A549 (cell line): ENCODE results near the gene KLHDC3. TPM values are rescaled to one million over a fixed set of nuclear protein-coding genes. Genes with fewer than 3 reads are reported as not detected.

Experiments used
- ATAC-seq, 2 experiments: fragments of 200-7000 bp in 1 of 2; fragments of >200 bp in 1 of 2; cut with Nextera tagmentation in 1 of 2; cut with Tn5 transposase in 1 of 2; 3 replicates each; pipeline versions ENCODE4 v1.8.0 to v1.9.1; 2018 to 2020; ENCODE audit warnings: mild to moderate bottlenecking in 1 of 2, moderate library complexity in 1 of 2
- CTCF ChIA-PET: fragments of 300-600 bp; sonication (Branson Sonifier 250); formaldehyde crosslinking; extraction: SDS; loops from one replicate; lab custom pipeline; 2021; ENCODE audit warnings: antibody characterized with exemption, inconsistent platforms; lab: Yijun Ruan, JAX
- POLR2A ChIA-PET: fragments of 350-600 bp; formaldehyde crosslinking; extraction: SDS; loops from one replicate; lab custom pipeline; 2021; ENCODE audit warnings: antibody characterized with exemption, inconsistent platforms; lab: Yijun Ruan, JAX
- DNase-seq, 2 experiments: peaks; one replicate each; pipeline versions ENCODE4 v3.0.0 to v3.0.0-alpha.2; 2011 to 2016; ENCODE audit warnings: low read depth in 1 of 2, low spot score in 1 of 2
- FAIRE-seq: peaks from 2 replicates; lab custom pipeline; 2011; peaks lifted over from hg19 to GRCh38; lab: Jason Lieb, UNC
- H3K27ac ChIP-seq, 2 experiments: fragments of >200 bp; sonication (Bioruptor Twin); formaldehyde crosslinking; 3 replicates each; pipeline ENCODE4 v1.5.1; 2016 to 2017
- H3K4me1 ChIP-seq: fragments of >200 bp; sonication (Bioruptor Twin); formaldehyde crosslinking; 3 replicates; pipeline ENCODE4 v1.6.1; 2016
- H3K4me2 ChIP-seq: fragments of >200 bp; sonication (Bioruptor Twin); formaldehyde crosslinking; 3 replicates; pipeline ENCODE4 v1.6.1; 2016
- H3K4me3 ChIP-seq: fragments of >200 bp; sonication (Bioruptor Twin); formaldehyde crosslinking; 3 replicates; pipeline ENCODE4 v1.5.1; 2016
- H3K9me3 ChIP-seq: fragments of >200 bp; sonication (Bioruptor Twin); formaldehyde crosslinking; 3 replicates; pipeline ENCODE4 v1.6.1; 2016
- BHLHE40 ChIP-seq: IDR thresholded peaks from 2 replicates; pipeline ENCODE4 v1.6.1; 2012; ENCODE audit warnings: low read depth, low read length, inconsistent platforms
- CBX2 ChIP-seq: fragments of 200-600 bp; sonication (generic); IDR thresholded peaks from 2 replicates; pipeline ENCODE4 v1.6.1; 2016; ENCODE audit warnings: low read depth, mild to moderate bottlenecking, borderline replicate concordance
- CEBPB ChIP-seq, 2 experiments: fragments of >200 bp in 1 of 2; sonication (Bioruptor Twin) in 1 of 2; formaldehyde crosslinking in 1 of 2; IDR thresholded peaks; 2 replicates each; pipeline ENCODE4 v1.6.1; 2012 to 2016
- CHD2 ChIP-seq: fragments of 150-350 bp; IDR thresholded peaks from 2 replicates; pipeline ENCODE4 v1.6.1; 2014; ENCODE audit warnings: low read length; ENCODE audit not compliant: partially characterized antibody
- CTCF ChIP-seq: fragments of >200 bp; sonication (Bioruptor Twin); formaldehyde crosslinking; IDR thresholded peaks from 3 replicates; pipeline ENCODE4 v1.5.1; 2016
- EP300 ChIP-seq, 2 experiments: fragments of >200 bp; sonication (Bioruptor Twin); formaldehyde crosslinking; IDR thresholded peaks; 2 replicates in 1 of 2; 3 replicates in 1 of 2; pipeline ENCODE4 v1.6.1; 2016 to 2017
- FOSB ChIP-seq: fragments of 250-450 bp; sonication (Bioruptor Pico); IDR thresholded peaks from 2 replicates; pipeline ENCODE4 v1.5.0; 2020; ENCODE audit warnings: mild to moderate bottlenecking, moderate library complexity
- FOSL2 ChIP-seq, 2 experiments: fragments of 450-650 bp in 1 of 2; fragments of >200 bp in 1 of 2; sonication (Bioruptor Twin) in 1 of 2; formaldehyde crosslinking; IDR thresholded peaks; 2 replicates each; pipeline versions ENCODE4 v1.5.0 to v1.6.1; 2016 to 2020; ENCODE audit warnings: mild to moderate bottlenecking in 1 of 2, moderate library complexity in 1 of 2
- HES2 ChIP-seq: fragments of >200 bp; sonication (Bioruptor Twin); formaldehyde crosslinking; IDR thresholded peaks from 2 replicates; pipeline ENCODE4 v1.6.1; 2016
- HMGXB4 ChIP-seq: fragments of 250-450 bp; sonication (Bioruptor Pico); IDR thresholded peaks from 2 replicates; pipeline ENCODE4 v1.5.0; 2021; ENCODE audit warnings: mild to moderate bottlenecking, moderate library complexity, borderline replicate concordance
- HOXB5 ChIP-seq: fragments of 250-450 bp; sonication (Bioruptor Pico); IDR thresholded peaks from 2 replicates; pipeline ENCODE4 v1.5.0; 2020; ENCODE audit warnings: mild to moderate bottlenecking, moderate library complexity
- MAZ ChIP-seq: fragments of 150-350 bp; IDR thresholded peaks from 2 replicates; pipeline ENCODE4 v1.6.1; 2014; ENCODE audit warnings: antibody characterized with exemption, low read depth, low read length, borderline replicate concordance
- NPAS2 ChIP-seq: fragments of 250-450 bp; sonication (Bioruptor Pico); IDR thresholded peaks from 2 replicates; pipeline ENCODE4 v1.8.0; 2022; ENCODE audit warnings: mild to moderate bottlenecking, moderate library complexity, borderline replicate concordance
- PBX3 ChIP-seq: IDR thresholded peaks from 2 replicates; pipeline ENCODE4 v1.6.1; 2012
- PHF8 ChIP-seq: fragments of 200-600 bp; sonication (generic); IDR thresholded peaks from 2 replicates; pipeline ENCODE4 v1.6.1; 2016; ENCODE audit warnings: low read depth, mild to moderate bottlenecking, antibody characterized with exemption, moderate library complexity, borderline replicate concordance
- RAD21 ChIP-seq, 2 experiments: fragments of >200 bp in 1 of 2; sonication (Bioruptor Twin) in 1 of 2; formaldehyde crosslinking in 1 of 2; IDR thresholded peaks in 1 of 2; conservative IDR thresholded peaks in 1 of 2; 2 replicates in 1 of 2; 3 replicates in 1 of 2; pipeline ENCODE4 v1.6.1; 2012 to 2018; ENCODE audit warnings: inconsistent platforms in 1 of 2
- RARB ChIP-seq: fragments of 250-450 bp; sonication (Bioruptor Pico); IDR thresholded peaks from 2 replicates; pipeline ENCODE4 v1.8.0; 2021; ENCODE audit warnings: mild to moderate bottlenecking, moderate library complexity
- SMC3 ChIP-seq: fragments of >200 bp; sonication (Bioruptor Twin); formaldehyde crosslinking; IDR thresholded peaks from 3 replicates; pipeline ENCODE4 v1.6.1; 2018; ENCODE audit warnings: inconsistent platforms
- SREBF2 ChIP-seq: fragments of 450-650 bp; IDR thresholded peaks from 2 replicates; pipeline ENCODE4 v1.6.1; 2014; ENCODE audit warnings: mild to moderate bottlenecking, moderate library complexity
- TP53 ChIP-seq: fragments of 250-450 bp; sonication (Bioruptor Pico); IDR thresholded peaks from 2 replicates; pipeline ENCODE4 v1.5.0; 2021; ENCODE audit warnings: mild to moderate bottlenecking, moderate library complexity
- ZSCAN20 ChIP-seq: fragments of 250-450 bp; sonication (Bioruptor Pico); IDR thresholded peaks from 2 replicates; pipeline ENCODE4 v1.8.0; 2022; ENCODE audit warnings: mild to moderate bottlenecking, moderate library complexity
- WGBS: methylation state at CpG from one replicate; pipeline ENCODE4 v1.1.6; 2017; ENCODE audit errors: missing lambda C conversion rate; 5-methylcytosine and 5-hydroxymethylcytosine counted together
- polyA plus RNA-seq, 4 experiments: library from polyadenylated mRNA; depleted of rRNA in 3 of 4; stranded (reverse); fragments of >200 nt; fragmentation: RNase III in 1 of 4; extraction: RNeasy Plus Mini Kit Qiagen cat#74134 plus additional on column Dnase treatment in 1 of 4; gene quantifications; 2 replicates in 3 of 4; 3 replicates in 1 of 4; pipeline ENCODE4 v1.2.3, GENCODE V29; 2011 to 2017

Gene KLHDC3
- polyA plus RNA-seq, 2 of the 4 experiments (the other 2 are of a cell fraction): 18.8 to 28.0 TPM

- TF ChIP-seq PBX3 (no peak), FOSL2 (IDR thresholded peaks at IDR 0.05) (no peak), FOSL2 (CRISPR knock-in tag; IDR thresholded peaks at IDR 0.05) (no peak)
Observed at GRCh38 chr6:43061861-43062260, 47.8 kb downstream of the KLHDC3 start (continued).

GRCh38 chr6:43062818-43063217 is 48.8 kb downstream of the KLHDC3 start:
- H3K9me3 ChIP-seq: no peaks in the 10 kb centered on the region
- no peak overlapping the region for H3K27ac ChIP-seq
- ATAC-seq (no peak), FAIRE-seq (no peak), DNase-seq (no peak)
- no peak overlapping the region for H3K4me3 ChIP-seq
- no peak for TF ChIP-seq HOXB5 (CRISPR knock-in tag)
- no peak for TF ChIP-seq ZSCAN20 (CRISPR knock-in tag)
- no peak for TF ChIP-seq TP53
- no peak for TF ChIP-seq PBX3
- no peak for TF ChIP-seq NPAS2 (CRISPR knock-in tag)
- TF ChIP-seq CEBPB (IDR thresholded peaks at IDR 0.05): no peak
- peaks cover 13% of the 10 kb centered on the region for H3K4me1 ChIP-seq
- ChIA-PET POLR2A (interaction anchor here (1.4 kb wide), 1 partner anchor 9 kb away, joined by 4 read pairs; the partner anchor contains the start of gene CUL7), CTCF (interaction anchor here (1.2 kb wide), 1 partner anchor 18 kb away, joined by 3 read pairs; no protein-coding TSS in a partner anchor)
- 92% methylated on average over 12 of the region's 12 CpGs for WGBS
- H3K4me2 ChIP-seq: no peak overlapping the region

GRCh38 chr6:43070028-43070632 is 56.1 kb downstream of the KLHDC3 start:
- ATAC-seq: peak; percentile 73 to 88; a peak in 5 of 6 replicates
- Histone ChIP-seq H3K4me3 (no peak overlapping the region), H3K4me2 (no peak overlapping the region), H3K9me3 (no peaks in the 10 kb centered on the region), H3K4me1 (no peaks in the 10 kb centered on the region)
- POLR2A ChIA-PET: no interaction called here
- 25% methylated on average over 6 of the region's 6 CpGs for WGBS
- no peak for TF ChIP-seq PHF8
- no peak for TF ChIP-seq BHLHE40
- no peak for TF ChIP-seq RARB (CRISPR knock-in tag)
- no peak for TF ChIP-seq HMGXB4 (CRISPR knock-in tag)
- TF ChIP-seq SREBF2: no peak
- peak; percentile 61 for TF ChIP-seq CTCF
- peak; percentile 36; the same call in 2 of the 3 replicates for TF ChIP-seq SMC3
- no peak for TF ChIP-seq MAZ
- TF ChIP-seq RAD21 (conservative IDR thresholded peaks at IDR 0.05 in 1 of 2, IDR thresholded peaks at IDR 0.05 in 1 of 2): peak; percentile 41 to 51; a peak in 4 of 5 replicates
- TF ChIP-seq EP300 (IDR thresholded peaks at IDR 0.05): no peak
- TF ChIP-seq CHD2: no peak
- no peak for TF ChIP-seq FOSB
- TF ChIP-seq HES2: no peak
- TF ChIP-seq CBX2: no peak
- TF ChIP-seq, all 56 proteins: peak for 3
- CTCF ChIA-PET: interaction anchor here (0.8 to 2.0 kb wide), 4 partner anchors 13 to 73 kb away, joined by 3 to 9 read pairs (median 4); no protein-coding TSS in a partner anchor
- DNase-seq (peak; percentile 53 to 59), FAIRE-seq (no peak)
- H3K27ac ChIP-seq: no peak overlapping the region
